CD4-positive, alpha-beta T cell treated with Interleukin-15 for 1 hour (primary cell): ENCODE measurements around the gene CSMD2.
"Not testable (repeated sequence)": the region's sequence is repeated elsewhere in the genome, so short reads cannot be mapped to it uniquely, and the experiment has no call there.

Experiments used
- DNase-seq: peaks from one replicate; pipeline ENCODE4 v3.0.0-alpha.2; 2020

Gene CSMD2

DNA sequence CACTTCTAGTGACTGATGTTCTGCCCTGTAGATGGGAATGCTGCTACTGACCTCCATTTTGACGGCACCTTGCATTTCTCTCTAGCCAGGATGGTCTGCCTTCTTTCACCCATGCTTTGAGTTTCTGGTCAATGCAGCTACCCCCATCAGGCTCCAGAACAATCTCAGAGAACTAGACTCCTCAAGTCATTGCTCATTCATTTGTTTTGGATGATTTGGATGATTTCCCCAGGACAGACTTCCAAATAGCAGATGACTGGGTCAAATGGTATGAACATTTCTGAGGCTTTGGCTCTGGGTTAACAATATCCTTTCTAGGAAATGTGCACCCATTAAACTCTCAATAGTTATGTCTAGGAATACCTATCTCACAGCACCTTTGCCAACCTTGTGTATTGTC lies 63.9 kb downstream of the CSMD2 start:
- DNase-seq, result no peak

DNA sequence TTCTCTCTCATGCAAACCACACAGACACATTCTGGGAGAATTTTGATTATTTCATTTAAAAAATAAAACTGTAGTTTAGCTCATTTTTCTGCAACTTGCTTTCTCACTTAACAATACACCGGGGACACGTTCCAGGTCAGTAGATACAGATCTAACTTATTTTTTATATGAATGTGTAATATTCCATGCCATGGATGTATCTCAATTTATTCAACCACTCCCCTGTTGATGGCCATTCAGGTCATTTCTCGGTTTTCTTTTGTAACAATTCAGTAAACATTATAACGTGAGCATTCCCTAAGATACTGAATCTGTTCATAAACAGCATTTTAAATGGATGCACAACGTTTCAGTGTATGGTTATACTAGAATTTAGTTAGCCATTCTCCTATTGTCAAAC lies 64.7 kb downstream of the CSMD2 start:
- no peak for DNase-seq

DNA sequence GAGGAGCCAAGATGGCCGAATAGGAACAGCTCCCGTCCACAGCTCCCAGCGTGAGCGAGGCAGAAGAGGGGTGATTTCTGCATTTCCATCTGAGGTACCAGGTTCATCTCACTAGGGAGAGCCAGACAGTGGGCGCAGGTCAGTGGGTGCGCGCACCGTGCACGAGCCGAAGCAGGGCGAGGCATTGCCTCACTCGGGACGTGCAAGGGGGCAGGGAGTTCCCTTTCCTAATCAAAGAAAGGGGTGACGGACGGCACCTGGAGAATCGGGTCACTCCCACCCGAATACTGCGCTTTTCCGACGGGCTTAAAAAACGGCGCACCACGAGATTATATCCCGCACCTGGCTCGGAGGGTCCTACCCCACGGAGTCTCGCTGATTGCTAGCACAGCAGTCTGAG lies 72.6 kb downstream of the CSMD2 start:
- not testable (repeated sequence) for DNase-seq

DNA sequence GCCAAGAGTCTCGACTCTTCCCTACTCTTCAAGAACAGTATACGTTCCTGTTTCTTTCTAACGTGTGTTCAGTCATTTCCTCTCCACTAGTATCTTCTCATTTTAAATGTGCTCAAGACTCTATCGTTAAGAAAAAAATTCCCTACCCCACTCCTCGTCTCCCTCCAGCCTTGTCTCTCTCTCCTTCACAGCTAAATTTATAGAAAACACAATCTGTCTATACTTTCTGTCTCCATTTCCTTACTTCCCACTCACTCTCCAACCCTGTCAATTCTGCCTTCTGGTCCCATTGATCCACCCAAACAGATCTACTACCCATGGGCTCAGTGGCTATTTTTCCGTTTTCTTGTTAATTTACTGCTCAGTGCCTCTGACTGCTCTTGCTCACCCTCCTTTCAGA lies 75.3 kb downstream of the CSMD2 start:
- no peak for DNase-seq

DNA sequence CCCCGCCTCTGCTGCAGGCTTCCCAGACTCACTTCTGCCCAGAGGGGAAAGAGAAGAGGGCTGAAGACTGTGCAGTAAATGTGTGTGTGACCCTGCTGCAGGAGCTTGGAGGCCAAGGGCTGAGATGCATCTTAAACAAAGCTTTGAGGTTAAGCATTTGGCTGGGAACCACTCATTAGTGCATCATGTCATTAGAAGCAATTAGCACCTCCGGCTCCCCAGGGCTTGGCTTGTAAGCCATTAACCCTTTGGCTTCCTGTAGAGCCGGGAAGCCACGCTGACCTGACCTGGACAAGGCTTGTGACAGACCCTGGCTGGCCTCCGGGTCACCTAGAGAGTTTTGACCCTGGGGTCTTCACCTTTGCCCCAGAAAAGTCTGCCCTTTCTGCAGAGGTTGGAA lies 77.0 kb downstream of the CSMD2 start:
- DNase-seq, result no peak

DNA sequence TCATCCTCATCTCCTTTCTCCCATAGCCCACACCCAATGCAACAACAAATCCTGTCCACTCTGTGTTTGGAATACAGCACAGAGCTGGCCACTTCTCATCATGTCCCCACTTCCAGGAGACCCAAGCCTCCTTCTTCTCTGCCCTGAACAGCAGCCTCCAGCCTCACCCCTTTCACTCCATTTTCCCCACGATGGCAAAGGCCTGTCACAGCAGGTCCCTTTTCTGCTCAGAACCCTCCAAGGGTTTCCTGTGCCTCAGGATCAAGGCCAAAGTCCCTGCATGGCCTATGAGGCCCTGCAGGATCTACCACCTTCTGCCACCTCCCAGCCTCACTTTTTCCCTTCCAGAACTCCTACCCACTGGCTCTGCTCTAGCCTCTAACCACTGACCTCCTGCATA lies 78.5 kb downstream of the CSMD2 start:
- DNase-seq, result no peak

DNA sequence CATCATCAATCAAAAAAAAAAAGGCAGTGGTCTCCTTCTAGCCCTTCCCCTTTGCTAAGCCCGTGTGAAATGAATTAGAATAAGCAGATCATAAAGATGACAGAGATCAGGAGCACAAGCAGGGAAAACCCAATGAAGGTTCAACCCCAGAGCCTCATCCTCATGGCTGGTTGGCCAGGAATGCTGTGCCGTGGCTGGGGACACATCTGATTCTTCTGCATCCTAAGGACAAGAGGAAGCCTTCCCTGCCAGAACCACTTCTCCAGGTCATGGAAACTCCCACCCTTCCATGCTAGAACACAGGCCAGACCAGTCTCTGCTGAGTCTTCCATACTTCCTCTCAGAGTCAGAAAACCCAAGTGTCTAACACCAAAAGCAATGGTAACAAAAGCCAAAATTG lies 81.1 kb downstream of the CSMD2 start:
- no peak for DNase-seq

DNA sequence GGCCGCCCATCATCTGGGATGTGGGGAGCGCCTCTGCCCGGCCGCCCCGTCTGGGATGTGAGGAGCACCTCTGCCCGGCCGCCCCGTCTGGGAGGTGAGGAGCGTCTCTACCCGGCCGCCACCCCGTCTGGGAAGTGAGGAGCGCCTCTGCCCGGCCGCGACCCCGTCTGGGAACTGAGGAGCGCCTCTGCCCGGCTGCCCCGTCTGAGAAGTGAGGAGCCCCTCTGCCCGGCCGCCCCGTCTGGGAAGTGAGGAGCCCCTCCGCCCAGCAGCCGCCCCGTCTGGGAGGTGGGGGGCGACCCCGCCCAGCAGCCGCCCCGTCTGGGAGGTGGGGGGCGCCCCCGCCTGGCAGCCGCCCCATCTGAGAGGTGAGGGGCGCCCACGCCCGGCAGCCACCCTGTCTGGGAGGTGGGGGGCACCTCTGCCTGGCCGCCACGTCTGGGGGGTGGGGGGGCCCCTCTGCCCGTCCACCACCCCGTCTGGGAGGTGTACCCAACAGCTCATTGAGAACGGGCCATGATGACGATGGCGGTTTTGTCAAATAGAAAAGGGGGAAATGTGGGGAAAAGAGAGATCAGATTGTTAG lies 82.9 kb downstream of the CSMD2 start:
- DNase-seq, result not testable (repeated sequence)

DNA sequence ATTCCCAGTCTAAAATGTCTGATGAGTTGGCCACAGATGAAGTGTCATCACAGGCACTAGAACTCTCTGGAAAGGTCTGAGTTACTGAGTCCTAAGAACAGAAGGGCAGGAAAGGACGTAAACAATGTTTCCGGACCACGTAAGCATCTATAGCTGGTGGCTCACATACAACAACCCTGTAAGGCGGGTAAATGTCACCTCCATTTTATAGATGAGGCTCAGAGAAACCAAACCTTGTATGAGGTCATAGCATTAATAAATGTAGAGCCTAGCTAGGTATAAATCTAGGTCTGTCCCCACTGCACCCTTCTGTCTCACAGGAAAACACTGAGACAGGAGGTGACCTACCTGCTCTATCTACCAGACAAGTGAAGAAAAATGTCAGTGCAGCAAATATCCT lies 86.6 kb downstream of the CSMD2 start:
- no peak for DNase-seq

DNA sequence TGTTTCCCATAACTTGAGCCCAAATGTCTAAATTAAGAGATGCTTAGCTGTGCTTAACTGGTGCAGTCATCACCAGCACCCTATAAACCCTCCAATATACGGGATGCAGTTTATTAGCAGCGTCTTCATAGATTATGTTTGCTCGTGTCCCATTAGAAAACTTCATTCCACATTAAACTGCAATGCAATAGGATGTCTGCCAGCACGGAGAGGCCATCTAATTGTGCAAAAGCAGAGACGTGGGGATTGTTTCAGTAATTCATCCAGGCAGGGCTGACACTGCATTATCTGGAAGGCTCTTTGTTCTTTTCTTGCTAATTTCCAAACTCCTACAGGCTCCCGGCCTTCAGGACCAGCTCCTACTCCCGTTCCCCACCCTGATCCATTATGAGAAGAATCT lies 89.5 kb downstream of the CSMD2 start:
- DNase-seq, result no peak

DNA sequence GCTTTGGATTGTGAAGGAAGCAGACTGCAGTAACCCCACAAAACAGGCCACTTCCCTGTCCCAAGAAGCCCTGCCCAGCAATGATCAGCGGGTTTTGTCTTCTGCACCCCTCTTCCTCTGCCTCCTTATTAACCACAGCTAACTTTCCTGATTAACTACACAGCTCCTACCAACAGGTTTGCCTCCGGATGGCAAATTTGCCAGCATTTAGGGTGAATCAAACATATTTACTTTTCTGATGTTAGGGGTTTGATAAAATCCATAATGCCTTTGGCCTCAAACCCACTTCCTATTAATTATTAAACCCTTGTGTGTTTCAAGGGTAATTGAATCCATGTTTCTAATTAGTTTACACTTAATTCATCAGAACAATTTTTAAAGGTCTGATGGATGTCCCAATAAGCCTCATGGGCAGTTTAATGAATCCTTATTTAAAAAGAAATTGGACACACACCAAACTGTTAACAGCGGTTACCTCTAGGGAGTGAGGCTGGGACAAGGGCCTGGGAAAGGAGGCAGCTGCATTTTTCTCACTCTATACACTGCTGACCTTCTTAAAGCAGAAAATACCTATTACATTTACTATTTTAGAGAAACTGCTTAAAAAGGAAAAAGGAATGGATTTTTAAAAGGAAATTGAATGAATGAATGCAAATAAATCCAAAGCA lies 91.9 kb downstream of the CSMD2 start:
- DNase-seq, result no peak

DNA sequence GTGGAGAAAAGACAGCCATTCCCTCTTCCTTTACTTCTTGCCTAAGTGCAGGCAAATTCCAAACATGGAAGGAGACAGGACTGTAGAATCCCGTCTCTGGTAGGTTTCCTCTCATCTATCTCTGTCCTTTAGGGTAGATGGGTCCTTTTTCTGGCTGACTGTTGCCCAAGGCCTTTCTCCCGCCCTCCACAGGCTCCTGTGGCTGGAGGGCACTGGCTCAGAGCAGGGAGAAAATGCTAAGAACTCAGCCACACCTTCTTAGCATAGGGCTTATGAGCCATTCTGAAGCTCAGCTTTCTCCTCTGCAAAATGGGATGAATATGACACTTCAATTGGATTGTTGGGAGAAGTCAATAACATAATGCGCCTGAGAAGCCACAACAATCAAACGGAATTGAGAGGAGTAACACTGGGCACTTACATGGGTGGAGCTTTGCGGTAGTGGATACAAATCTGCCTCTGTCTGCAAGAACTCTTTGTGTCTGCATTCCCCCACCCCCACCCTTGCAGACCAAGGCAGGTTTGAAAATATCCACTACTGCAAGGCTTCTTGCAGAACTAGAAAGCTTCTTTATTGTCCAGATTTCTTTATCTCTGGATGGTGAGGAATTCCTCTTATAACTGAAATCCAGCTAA lies 94.7 kb downstream of the CSMD2 start:
- DNase-seq, result no peak

DNA sequence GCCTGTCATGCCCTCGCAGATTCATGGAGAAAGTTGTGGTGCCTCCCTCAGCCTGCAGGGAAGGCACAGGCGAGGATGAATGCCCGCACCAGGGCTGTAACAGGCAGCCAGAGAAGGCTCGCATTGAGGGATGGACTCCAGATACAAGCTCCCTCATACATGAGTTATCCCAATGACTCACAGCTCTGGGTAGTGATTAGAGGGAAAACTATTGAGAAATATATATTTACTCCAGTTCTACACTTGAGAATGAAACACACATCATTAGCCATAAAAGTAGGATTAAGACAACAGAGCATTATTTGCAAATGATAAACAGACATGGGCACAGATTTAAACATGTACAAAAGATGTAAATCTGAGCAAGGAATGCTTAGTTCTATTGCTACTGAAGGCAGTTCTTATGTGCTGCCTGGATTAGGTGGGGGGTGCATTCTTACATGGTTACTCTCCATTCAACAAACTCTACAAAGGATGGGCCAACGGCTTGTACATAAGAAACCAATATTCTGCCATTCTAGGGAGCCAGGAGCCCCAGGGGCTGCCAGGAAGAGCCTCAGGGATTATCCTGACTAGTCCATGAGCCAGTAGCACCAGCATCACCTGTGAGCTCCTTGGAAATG lies 97.9 kb downstream of the CSMD2 start:
- no peak for DNase-seq

DNA sequence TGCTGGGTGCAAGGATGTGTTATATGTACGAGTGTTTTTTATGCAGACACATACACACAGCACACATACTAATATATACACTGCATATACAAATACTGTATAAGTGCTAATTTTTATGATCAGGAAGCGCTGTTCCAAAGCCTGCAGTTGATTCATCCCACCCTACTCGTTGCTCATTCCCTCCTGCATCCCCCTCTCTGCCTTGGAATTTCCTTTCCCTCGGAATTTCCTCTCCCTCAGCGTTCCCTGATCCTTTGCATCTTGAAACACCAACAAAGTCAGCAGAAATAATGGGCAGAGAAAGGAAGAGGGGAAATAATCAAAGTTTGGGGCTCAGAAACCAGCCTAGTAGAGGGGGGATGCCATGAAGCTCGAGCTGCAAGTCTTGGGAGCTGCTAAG lies 98.9 kb downstream of the CSMD2 start:
- no peak for DNase-seq

DNA sequence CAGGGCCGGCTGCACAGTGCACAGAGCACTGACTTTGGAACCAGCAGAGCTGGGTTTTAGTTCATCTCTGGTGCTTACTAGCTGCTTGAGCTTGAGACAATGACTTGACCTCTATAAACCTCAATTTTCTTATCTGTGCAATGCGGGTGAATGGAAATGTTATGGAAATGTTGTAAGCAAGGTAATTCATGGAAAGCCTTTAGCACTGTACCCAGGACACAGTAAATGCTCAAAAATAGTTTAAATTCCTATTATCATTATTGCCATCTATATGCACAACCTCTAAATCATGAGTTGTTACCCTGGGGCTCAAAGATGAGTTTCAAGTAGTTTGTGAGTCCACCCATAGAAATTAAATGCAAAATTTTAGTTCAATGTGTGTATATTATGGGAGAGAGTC lies 99.5 kb downstream of the CSMD2 start:
- no peak for DNase-seq

DNA sequence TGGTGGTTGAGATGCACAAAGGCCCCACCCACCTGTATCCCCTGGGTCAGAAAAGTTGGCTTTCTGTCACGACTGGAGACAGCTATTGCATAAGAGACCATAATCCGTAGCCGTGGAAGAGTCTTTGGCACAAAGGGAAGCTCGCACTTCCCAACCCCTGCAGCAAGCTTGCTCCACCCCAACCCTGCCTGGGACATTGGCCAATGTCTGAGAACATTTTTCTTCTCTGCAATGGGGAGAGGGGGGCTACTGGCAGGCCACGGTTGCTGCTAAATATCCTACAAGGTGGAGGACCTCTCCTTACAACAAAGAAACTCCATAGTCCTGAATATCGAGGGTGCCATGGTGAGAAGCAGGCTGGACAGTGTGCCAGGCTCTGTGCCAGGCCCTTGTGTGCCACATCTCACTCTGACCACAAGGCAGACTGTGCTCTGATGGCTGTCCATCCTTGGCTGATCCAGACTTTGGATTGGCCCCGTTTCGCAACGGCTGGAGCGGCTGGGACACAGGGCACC lies 104.1 kb downstream of the CSMD2 start:
- no peak for DNase-seq

DNA sequence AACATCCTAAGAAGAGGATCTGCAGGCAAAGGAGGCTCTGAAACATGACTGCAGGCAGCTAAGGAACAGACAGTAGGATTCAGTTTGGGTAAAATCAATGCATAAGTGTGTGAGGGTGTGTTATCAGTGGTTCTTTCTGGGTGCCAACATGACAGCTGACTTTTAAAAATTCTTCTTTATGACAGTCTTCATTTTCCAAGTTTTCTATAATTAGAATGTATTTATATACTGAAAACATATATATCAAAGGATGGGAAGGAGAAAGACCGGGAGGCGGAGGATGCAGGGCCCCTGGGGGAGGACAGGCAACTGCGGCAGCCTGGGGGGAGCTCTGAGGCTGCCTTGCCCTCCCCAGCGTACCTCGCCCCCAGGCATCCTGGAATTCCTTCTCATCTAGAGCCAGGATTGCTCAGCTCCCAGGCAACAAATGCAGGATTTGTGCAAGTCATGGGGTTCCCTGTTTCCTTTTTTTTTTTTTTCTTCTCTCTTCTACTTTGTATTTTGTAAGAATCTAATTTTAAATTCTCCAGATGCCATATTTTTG lies 104.8 kb downstream of the CSMD2 start:
- DNase-seq, result no peak

DNA sequence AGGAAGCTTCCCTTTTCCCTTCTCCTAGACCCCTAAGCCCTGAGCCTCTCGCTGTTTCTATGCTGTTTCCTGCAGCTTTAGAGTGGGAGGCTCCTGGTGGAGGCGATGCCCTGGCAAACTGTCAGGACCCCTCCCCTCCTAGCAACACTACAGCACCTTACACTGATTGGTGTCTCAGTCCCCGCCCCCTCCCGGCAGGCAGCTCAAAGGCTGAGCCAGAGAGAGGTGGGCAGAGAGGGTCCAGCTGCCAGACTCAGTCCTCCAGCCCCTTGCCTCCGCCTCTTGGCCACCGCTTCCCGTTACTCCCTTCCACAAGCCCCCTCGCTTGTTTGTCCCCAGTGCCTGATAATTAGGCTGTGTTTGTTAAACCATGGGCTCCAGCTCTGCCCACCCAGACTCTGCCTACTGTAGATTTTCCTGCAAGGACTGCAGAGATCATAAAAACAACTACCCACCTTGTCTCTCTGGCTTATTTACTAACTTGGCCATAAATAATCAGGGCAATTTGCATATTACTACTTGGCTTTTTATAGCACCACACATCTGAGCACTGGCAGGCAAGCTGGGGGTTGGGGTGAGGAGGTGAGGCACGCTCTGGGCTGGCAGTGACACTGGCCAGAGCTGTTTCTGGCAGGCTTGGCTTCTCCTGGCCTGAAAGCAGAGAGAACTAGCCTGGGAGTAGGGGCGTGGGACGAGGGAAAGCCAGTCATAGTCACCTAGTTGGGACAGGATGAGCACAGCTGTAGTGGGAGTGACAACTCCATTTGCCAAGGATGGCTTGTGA lies 107.5 kb downstream of the CSMD2 start:
- DNase-seq, result no peak

DNA sequence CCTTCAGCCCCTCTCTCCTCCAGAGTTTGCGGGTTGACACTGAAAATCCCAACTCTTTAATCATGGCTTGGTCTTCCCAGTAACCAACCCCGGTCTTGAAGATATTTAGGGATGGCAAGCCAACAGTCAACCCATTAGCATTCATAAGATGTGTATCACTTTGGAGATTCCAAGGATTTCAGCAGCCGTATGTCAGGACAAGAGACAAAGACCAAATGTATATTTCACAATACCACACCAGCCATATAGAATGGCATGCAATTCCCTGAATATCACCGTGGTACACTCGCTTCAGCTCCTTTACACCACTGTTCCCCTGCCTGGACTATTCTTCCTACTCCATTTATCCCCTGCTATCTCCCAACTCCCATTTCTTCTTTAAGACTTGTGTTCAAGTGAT lies 109.2 kb downstream of the CSMD2 start:
- no peak for DNase-seq

DNA sequence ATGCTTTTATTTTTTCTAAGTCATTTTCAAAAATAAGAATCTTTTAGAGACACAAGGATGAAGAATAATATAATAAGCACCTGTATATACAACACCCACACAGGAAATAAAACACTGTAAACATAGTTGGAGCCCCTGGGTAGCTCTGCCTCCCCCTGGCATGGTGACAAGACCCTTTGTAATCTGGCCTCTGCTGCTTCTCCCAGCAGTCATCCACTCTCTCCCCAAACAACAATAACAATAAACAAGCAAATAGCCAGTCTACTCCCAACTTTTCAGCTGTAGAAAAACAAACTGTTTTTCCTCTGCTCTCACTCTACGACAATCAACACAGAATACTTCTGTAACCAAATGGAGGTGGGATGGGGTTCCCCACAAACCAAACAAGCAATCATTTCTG lies 110.1 kb downstream of the CSMD2 start:
- DNase-seq, result no peak

DNA sequence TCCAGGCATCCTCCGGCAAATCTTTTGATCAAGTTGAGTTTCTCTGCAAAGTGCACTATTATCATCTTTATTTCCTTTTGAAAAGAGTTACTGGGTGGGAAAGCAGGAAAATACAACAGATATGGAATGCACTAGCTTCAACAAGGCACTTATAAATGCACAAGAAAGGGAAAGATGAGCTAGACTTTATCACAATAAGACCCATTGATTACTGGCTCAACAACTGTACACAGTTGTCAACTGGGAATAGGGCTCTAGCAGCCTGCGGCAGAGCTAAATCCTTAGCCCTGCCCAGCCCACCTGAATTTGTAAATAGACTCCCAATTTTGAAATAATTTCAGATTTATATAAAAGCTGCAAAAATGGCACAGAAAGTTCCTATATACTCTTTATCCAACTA lies 111.4 kb downstream of the CSMD2 start:
- no peak for DNase-seq

DNA sequence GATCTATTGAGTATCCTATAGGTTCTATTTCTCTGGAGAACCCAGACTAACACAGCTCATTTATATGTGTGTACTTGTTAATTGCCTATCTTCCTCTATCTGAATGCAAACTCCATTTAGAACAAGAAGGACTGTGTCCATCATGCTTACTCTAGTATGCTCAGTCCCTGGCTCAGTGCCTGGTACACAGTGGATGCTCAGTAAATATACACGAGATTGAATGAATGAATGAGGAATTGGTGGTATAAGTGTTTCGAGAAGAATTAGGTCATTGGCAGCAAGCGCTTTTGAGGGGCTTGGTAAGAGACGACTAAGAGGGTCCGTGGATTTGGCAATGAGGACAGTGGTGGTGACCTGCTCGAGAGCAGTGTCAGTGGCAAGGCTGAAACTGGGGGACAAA lies 112.5 kb downstream of the CSMD2 start:
- DNase-seq, result no peak
